ENCODE results near the gene SIAH3. TPM values are rescaled to one million over a fixed set of nuclear protein-coding genes. Genes with fewer than 3 reads are reported as not detected.

SIAH3 gene
- polyA plus RNA-seq, 12 donors, result 0.07 to 1.0 (median 0.19) TPM; not detected in 2

- DNase-seq, result no peak
These were observed 106.6 kb downstream of the SIAH3 start for GRCh38 chr13:45744979-45745378.

DNA sequence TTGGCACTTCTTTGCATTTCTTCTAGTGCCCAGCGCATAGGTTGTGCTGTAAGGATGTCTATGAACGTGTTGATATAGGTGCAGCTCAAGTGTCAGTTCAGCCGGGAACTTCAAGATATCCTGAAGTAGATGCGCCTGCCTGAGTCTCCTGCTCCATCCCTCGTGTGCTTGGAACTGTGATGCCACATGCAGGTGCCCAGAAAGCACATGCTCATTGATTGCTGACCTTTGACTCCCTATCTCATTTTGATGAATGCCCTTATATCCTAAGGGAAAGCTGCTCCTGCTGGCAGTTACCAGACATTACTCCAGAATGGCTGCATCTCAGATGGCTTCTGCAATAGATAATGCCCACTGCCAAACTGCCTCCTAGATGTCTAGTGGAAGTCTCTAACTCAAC is 108.6 kb downstream of the SIAH3 start:
- no peak for DNase-seq

DNA sequence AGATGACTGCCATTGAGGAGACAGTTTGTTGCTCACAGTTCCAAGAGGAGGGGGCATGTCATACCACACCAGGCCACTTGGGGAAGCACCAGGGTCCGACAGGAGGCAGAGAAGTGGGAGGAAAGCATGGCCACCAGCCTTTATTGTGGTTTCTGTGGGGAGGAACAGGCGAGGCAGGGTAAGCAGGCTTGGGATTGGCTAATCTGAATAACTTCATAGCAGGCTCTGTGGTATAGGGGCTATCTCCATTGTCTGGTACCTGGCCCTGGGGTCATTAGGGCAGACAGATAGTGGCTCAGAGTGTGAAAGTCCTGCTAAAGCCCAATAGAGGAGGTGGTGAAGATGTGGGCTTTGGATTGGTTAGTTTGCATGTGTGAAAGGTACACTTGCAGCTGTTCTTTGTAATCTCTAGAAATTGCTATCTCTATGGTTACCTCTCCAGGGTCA is 114.0 kb downstream of the SIAH3 start:
- DNase-seq, result no peak

DNA sequence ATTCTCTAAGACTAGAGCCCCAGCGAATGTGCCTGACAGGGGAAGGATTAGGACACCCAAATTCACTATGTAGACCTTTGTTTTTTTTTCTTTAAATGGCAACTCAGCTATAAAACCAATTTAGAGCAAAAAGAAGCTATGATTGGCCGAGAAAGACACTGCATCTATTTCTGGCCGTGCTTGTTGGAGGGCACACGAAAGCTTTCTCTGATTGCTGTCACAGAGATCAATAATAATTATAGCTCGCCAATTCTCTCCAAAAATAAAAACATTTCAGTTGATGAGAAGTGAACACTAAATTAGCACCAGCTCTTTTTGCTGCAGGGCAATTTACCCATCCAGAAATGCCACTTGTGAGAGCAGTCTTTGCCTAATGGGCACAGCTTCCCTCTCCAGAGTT is 118.2 kb downstream of the SIAH3 start:
- no peak for DNase-seq

DNA sequence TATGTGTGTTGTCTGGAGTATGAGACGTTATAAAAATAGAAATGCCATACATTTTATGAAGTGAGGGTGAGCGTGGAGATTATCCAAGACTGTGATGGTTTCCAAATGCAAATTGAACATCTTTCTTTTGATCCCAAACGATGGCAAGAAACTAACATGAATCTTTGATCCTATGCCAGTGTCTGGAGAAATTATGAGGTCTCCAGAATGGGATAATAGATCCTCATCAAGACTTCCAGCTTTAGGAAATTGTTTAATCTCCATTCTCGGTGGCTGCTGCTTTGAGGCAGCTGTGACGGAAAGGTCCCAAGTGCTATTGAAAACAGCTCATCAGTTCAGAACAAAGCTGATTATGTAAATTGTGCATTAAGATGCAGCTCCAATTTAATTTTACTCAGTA is 118.6 kb downstream of the SIAH3 start:
- DNase-seq, result no peak

DNA sequence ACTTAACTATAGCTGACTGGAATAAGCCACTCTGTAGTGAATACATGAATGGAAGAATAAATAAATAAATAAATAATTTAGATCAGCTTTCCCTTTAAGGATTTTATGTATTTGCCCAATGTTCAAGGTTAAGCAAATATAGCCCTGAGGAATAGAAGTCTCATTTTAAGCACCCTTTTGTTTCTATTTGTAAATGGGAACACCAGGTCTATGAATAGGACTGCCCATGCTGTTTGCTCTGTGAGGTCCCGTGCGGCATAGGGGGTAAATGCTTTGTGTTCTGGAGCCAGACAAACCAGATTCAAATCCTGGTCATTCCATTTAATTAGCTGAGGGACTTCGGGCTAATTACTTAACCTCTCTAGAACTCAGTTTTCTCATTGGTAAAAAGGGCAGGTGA is 120.1 kb downstream of the SIAH3 start:
- DNase-seq, result no peak

GRCh38 chr13:45728759-45729158 is 122.8 kb downstream of the SIAH3 start:
- DNase-seq, result no peak

Other genes with a start within 250 kb of the SIAH3 start
- gene ERICH6B, start 236.0 kb downstream of the SIAH3 start, polyA plus RNA-seq (ENCODE audit: insufficient read length in 12 of 12), result 1 to 10 TPM in 7 of 12 donors, under 1 TPM in 2, not detected in 3; 0.73 to 3.4 (median 1.4) TPM
- gene CBY2, start 149.4 kb downstream of the SIAH3 start, polyA plus RNA-seq (ENCODE audit: insufficient read length in 12 of 12), result not detected
- 10 to 100 TPM; 37.2 to 69.4 (median 43.5) TPM for gene ZC3H13, start 201.0 kb upstream of the SIAH3 start, polyA plus RNA-seq (ENCODE audit: insufficient read length in 12 of 12)